Measurements from ENCODE around the gene OR52E4. TPM values are rescaled to one million over a fixed set of nuclear protein-coding genes. Genes with fewer than 3 reads are reported as not detected.

OR52E4 gene
- polyA plus RNA-seq, 1 experiment: not detected

DNA sequence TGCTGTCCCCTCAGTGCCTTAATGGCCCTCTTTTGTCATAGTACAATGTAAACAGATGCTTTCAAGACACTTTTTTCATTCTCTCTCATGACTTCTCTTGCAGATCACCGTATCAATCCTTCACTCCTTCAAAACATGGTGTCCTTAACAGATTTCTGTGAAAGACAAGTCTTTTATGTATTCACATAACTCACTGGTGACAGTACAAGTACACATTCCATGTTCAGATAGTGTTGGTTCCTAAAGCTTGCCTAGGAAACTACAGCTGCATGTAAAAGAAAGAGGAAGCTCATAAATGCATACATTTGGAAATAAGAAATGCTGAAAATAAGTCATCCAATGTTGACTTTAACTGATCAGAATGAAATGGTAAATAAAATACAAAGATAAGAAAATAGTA is 33.7 kb upstream of the OR52E4 start:
- Histone ChIP-seq H3K36me3 (ENCODE audit: control insufficient read depth, insufficient read depth, low read length) (no peaks in the 10 kb centered on the region), H3K27me3 (ENCODE audit: control insufficient read depth, insufficient read depth, low read length) (no peaks in the 10 kb centered on the region), H3K4me3 (ENCODE audit: low read depth, low read length) (no peak overlapping the region)
- TF ChIP-seq, protein P1, sequence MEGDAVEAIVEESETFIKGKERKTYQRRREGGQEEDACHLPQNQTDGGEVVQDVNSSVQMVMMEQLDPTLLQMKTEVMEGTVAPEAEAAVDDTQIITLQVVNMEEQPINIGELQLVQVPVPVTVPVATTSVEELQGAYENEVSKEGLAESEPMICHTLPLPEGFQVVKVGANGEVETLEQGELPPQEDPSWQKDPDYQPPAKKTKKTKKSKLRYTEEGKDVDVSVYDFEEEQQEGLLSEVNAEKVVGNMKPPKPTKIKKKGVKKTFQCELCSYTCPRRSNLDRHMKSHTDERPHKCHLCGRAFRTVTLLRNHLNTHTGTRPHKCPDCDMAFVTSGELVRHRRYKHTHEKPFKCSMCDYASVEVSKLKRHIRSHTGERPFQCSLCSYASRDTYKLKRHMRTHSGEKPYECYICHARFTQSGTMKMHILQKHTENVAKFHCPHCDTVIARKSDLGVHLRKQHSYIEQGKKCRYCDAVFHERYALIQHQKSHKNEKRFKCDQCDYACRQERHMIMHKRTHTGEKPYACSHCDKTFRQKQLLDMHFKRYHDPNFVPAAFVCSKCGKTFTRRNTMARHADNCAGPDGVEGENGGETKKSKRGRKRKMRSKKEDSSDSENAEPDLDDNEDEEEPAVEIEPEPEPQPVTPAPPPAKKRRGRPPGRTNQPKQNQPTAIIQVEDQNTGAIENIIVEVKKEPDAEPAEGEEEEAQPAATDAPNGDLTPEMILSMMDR (IDR thresholded peaks at IDR 0.05; ENCODE audit: insufficient read depth, low read depth, low read length): no peak
- ChIA-PET CTCF (no interaction called here), POLR2A (no interaction called here)
- DNase-seq (ENCODE audit: low read depth): no peak

DNA sequence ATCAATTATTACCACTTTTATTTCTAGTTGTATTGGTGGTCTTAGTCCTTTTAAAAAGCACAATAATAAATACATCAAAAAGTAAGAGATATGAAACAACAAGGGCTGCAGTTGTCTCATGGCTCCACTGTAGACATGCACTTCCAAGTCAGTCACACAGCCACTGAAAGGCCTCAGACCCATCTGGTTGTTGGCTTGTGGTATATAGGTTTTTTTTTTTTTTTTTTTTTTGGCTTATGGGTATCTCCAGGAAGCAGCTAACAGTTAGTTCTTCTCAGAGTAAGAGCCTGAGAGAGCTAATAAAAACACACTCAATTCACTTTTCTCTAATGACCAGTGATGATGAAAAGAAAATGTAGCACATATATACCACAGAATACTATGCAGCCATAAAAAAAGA is 32.7 kb upstream of the OR52E4 start:
- TF ChIP-seq, protein P1 (IDR thresholded peaks at IDR 0.05; ENCODE audit: insufficient read depth, low read depth, low read length): no peak
- POLR2A ChIA-PET: no interaction called here
- no peaks in the 10 kb centered on the region for H3K36me3 ChIP-seq (ENCODE audit: control insufficient read depth, insufficient read depth, low read length)
- no peaks in the 10 kb centered on the region for H3K27me3 ChIP-seq (ENCODE audit: control insufficient read depth, insufficient read depth, low read length)
- CTCF ChIA-PET: no interaction called here
- DNase-seq (ENCODE audit: low read depth): no peak
- no peak overlapping the region for H3K4me3 ChIP-seq (ENCODE audit: low read depth, low read length)

DNA sequence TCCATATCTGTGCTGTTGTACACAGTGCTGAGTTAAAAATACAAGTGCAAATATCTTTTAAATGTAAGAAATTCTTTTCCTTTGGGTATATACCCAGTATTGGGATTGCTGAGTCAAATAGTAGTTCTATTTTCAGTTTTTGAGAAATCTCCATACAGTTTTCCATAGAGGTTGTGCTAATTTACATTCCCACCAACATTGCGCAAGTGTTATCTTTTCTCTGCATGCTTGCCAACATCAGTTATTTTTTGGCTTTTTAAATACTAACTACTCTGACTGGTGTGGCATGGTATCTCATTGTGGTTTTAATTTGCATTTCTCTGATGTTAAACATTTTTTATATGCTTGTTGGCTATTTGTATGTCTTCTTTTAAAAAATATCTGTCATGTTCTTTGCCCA is 29.4 kb upstream of the OR52E4 start:
- no peaks in the 10 kb centered on the region for H3K36me3 ChIP-seq (ENCODE audit: control insufficient read depth, insufficient read depth, low read length)
- TF ChIP-seq, protein P1 (IDR thresholded peaks at IDR 0.05; ENCODE audit: insufficient read depth, low read depth, low read length): no peak
- CTCF ChIA-PET: no interaction called here
- POLR2A ChIA-PET: no interaction called here
- H3K27me3 ChIP-seq (ENCODE audit: control insufficient read depth, insufficient read depth, low read length): no peaks in the 10 kb centered on the region
- H3K4me3 ChIP-seq (ENCODE audit: low read depth, low read length): no peak overlapping the region
- no peak for DNase-seq (ENCODE audit: low read depth)

DNA sequence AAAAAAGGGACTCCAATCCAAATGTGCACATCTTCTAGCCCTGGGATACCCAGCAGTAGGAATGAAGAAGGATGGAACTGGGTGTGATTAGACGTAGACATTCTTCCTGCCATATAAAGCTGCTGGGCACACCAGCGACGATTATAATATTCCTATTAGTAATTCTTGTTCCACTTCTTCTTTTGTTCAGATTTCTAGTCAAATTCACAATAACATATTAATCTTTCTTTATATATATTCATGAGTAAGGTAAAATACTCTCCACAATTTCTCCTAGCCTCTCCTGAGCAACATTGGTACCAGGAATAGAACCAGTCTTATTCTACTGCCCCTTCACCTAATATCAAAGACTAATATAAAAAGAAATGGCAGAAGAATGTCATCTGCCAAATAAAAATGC is 22.8 kb upstream of the OR52E4 start, which contains the start of gene OR52E8:
Gene OR52E8, minus strand, starts transcription at position 101 of the 400 bp plus-strand sequence. Its CDS starts 0 bp downstream, at position 101.
- H3K4me3 ChIP-seq (ENCODE audit: low read depth, low read length): no peak within 1 kb of the TSS
- TF ChIP-seq, protein P1 (IDR thresholded peaks at IDR 0.05; ENCODE audit: insufficient read depth, low read depth, low read length): no peak
- no peaks in the 10 kb centered on the region for H3K27me3 ChIP-seq (ENCODE audit: control insufficient read depth, insufficient read depth, low read length)
- ChIA-PET CTCF (no interaction called here), POLR2A (no interaction called here)
- H3K36me3 ChIP-seq (ENCODE audit: control insufficient read depth, insufficient read depth, low read length): no peaks in the 10 kb centered on the region
- DNase-seq (ENCODE audit: low read depth): no peak

DNA sequence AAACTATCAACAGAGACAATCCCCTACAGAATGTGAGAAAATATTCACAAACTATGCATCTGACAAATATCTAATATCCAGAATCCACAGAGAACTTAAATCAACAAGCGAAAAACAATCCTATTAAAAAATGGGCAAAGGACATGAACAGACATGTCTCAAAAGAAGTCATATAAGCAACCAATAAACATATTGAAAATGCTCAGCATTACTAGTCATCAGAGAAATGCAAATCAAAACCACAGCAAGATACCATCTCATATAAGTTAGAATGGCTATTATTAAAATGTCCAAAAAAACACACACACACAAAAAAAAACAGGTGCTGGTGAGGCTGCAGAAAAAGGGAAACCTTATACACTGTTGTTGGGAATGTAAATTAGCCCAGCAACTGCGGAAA is 14.6 kb upstream of the OR52E4 start:
- H3K27me3 ChIP-seq (ENCODE audit: control insufficient read depth, insufficient read depth, low read length): no peaks in the 10 kb centered on the region
- DNase-seq (ENCODE audit: low read depth): no peak
- H3K36me3 ChIP-seq (ENCODE audit: control insufficient read depth, insufficient read depth, low read length): no peaks in the 10 kb centered on the region
- no peak overlapping the region for H3K4me3 ChIP-seq (ENCODE audit: low read depth, low read length)
- CTCF ChIA-PET: interaction anchor here (0.7 kb wide), 1 partner anchor 776 kb away, joined by 3 read pairs; no protein-coding TSS in a partner anchor
- TF ChIP-seq, protein P1 (IDR thresholded peaks at IDR 0.05; ENCODE audit: insufficient read depth, low read depth, low read length): no peak
- POLR2A ChIA-PET: no interaction called here

All from BJ (cell line).